Keratinocyte (primary cell): ENCODE measurements around the gene GPR39.

Experiments
- CTCF ChIP-seq, 3 experiments: IDR thresholded peaks in 1 of 3; conservative IDR thresholded peaks in 1 of 3; optimal IDR thresholded peaks in 1 of 3; 2 replicates in 2 of 3; 3 replicates in 1 of 3; pipeline versions ENCODE3 to v1.5.1; 2011; ENCODE audit warnings: low read length in 3 of 3, mild to moderate bottlenecking in 3 of 3, moderate library complexity in 2 of 3, control low read depth in 1 of 3, inconsistent platforms in 1 of 3; ENCODE audit not compliant: insufficient read depth in 2 of 3; ENCODE audit errors: extremely low read depth in 1 of 3
- EZH2 ChIP-seq: IDR thresholded peaks from one replicate; pipeline ENCODE4 v1.6.1; 2012; ENCODE audit warnings: inconsistent platforms, mild to moderate bottlenecking, low read length, moderate library complexity

- TF ChIP-seq EZH2 (no peak), CTCF (optimal IDR thresholded peaks at IDR 0.05 in 1 of 3, IDR thresholded peaks at IDR 0.05 in 1 of 3, conservative IDR thresholded peaks at IDR 0.05 in 1 of 3; ENCODE audit: extremely low read depth in 1 of 3, insufficient read depth in 2 of 3, low read length in 3 of 3) (no peak)
Observed at GRCh38 chr2:132665401-132666140, 249.0 kb downstream of the GPR39 start.
